OCI-LY1 (cell line): ENCODE results near the gene USP14.
A peak's percentile ranks its signal among the peaks of the same experiment; 100 is the strongest.

ENCODE experiments used
- H2AFZ ChIP-seq: fragments of 200-600 bp; sonication (generic), shearing (Covaris generic); 2 replicates; pipeline ENCODE4 v1.6.0; 2014; ENCODE audit warnings: antibody characterized with exemption, mild to moderate bottlenecking, low read length
- H3F3A ChIP-seq: fragments of 200-600 bp; sonication (generic), shearing (Covaris generic); 2 replicates; pipeline ENCODE4 v1.6.0; 2014; ENCODE audit warnings: mild to moderate bottlenecking, antibody characterized with exemption, low read length, moderate library complexity; ENCODE audit not compliant: insufficient read depth
- H3K27ac ChIP-seq: fragments of 200-600 bp; sonication (generic); 2 replicates; pipeline ENCODE4 v1.5.1; 2014; ENCODE audit warnings: low read length, mixed run types, mild to moderate bottlenecking, low read depth; ENCODE audit not compliant: poor library complexity, severe bottlenecking
- H3K27me3 ChIP-seq: fragments of 200-600 bp; sonication (generic); 2 replicates; pipeline ENCODE4 v1.6.0; 2014; ENCODE audit warnings: antibody characterized with exemption, mild to moderate bottlenecking, low read length, moderate library complexity; ENCODE audit not compliant: insufficient read depth
- H3K36me3 ChIP-seq: fragments of 200-600 bp; sonication (generic); 2 replicates; pipeline ENCODE4 v1.6.1; 2014; ENCODE audit warnings: mild to moderate bottlenecking, antibody characterized with exemption, low read length, moderate library complexity, mixed read lengths; ENCODE audit not compliant: insufficient read depth
- H3K4me1 ChIP-seq: fragments of 200-600 bp; sonication (generic); 2 replicates; pipeline ENCODE4 v1.5.1; 2014; ENCODE audit warnings: mild to moderate bottlenecking, low read length, moderate library complexity; ENCODE audit not compliant: insufficient read depth, severe bottlenecking
- H3K4me2 ChIP-seq: fragments of 200-600 bp; sonication (generic), shearing (Covaris generic); 2 replicates; pipeline ENCODE4 v1.6.1; 2014; ENCODE audit warnings: low read length
- H3K4me3 ChIP-seq: fragments of 200-600 bp; sonication (generic); 2 replicates; pipeline ENCODE4 v1.5.1; 2014; ENCODE audit warnings: low read length, low read depth, mild to moderate bottlenecking, mixed read lengths; ENCODE audit not compliant: poor library complexity, severe bottlenecking
- H3K79me2 ChIP-seq: fragments of 200-600 bp; shearing (Covaris generic); 2 replicates; pipeline ENCODE4 v1.6.1; 2016; ENCODE audit warnings: mixed run types, low read length, mixed read lengths; ENCODE audit not compliant: insufficient read depth
- H3K9ac ChIP-seq: fragments of 200-600 bp; sonication (generic), shearing (Covaris generic); 2 replicates; pipeline ENCODE4 v1.6.1; 2014; ENCODE audit warnings: mild to moderate bottlenecking, low read length, mixed read lengths
- H3K9me2 ChIP-seq: fragments of 200-600 bp; sonication (generic), shearing (Covaris generic); 2 replicates; pipeline ENCODE4 v1.6.1; 2014; ENCODE audit warnings: low read depth, mild to moderate bottlenecking, low read length, mixed read lengths
- H3K9me3 ChIP-seq: fragments of 200-600 bp; shearing (Covaris generic); 2 replicates; pipeline ENCODE4 v1.6.1; 2014; ENCODE audit warnings: low read length, mixed read lengths
- H4K20me1 ChIP-seq: fragments of 200-600 bp; sonication (generic), shearing (Covaris generic); 2 replicates; pipeline ENCODE4 v1.6.0; 2016; ENCODE audit warnings: mild to moderate bottlenecking, low read length; ENCODE audit not compliant: insufficient read depth
- CTCF ChIP-seq: fragments of 200-600 bp; sonication (generic), shearing (Covaris generic); IDR thresholded peaks from 2 replicates; pipeline ENCODE4 v1.5.1; 2017; ENCODE audit warnings: mild to moderate bottlenecking, antibody characterized with exemption, low read length, moderate library complexity, mixed read lengths
- EZH2 ChIP-seq: fragments of 200-600 bp; sonication (generic), shearing (Covaris generic); IDR thresholded peaks from 2 replicates; pipeline ENCODE4 v1.8.0; 2017; ENCODE audit warnings: borderline replicate concordance, mixed run types, mild to moderate bottlenecking, antibody characterized with exemption, low read length, moderate library complexity, mixed read lengths

USP14 gene

GRCh38 chr18:160831-161570, 2.6 kb downstream of the USP14 start:
- Histone ChIP-seq H3K9ac (no peak overlapping the region), H3K4me2 (peak overlapping the region; percentile 66; the same call in 1 of the 2 replicates), H3K27ac (no peak overlapping the region), H3K79me2 (peaks cover 50% of the 10 kb centered on the region), H3K27me3 (no peaks in the 10 kb centered on the region), H3K9me3 (no peaks in the 10 kb centered on the region), H3K9me2 (no peaks in the 10 kb centered on the region), H4K20me1 (no peaks in the 10 kb centered on the region), H2AFZ (no peak overlapping the region), H3F3A (no peaks in the 10 kb centered on the region), H3K4me3 (no peak overlapping the region), H3K4me1 (peaks cover 18% of the 10 kb centered on the region), H3K36me3 (peaks cover 26% of the 10 kb centered on the region)
- TF ChIP-seq EZH2, result no peak
- TF ChIP-seq CTCF, result no peak

GRCh38 chr18:172361-172760, 14.0 kb downstream of the USP14 start:
- peaks cover 25% of the 10 kb centered on the region for H3K36me3 ChIP-seq

GRCh38 chr18:179499-179898, 21.1 kb downstream of the USP14 start:
- no peak overlapping the region for H3K9ac ChIP-seq
- H3K9me2 ChIP-seq, result no peaks in the 10 kb centered on the region
- H2AFZ ChIP-seq, result no peak overlapping the region
- no peaks in the 10 kb centered on the region for H3F3A ChIP-seq
- H3K27me3 ChIP-seq, result no peaks in the 10 kb centered on the region
- TF ChIP-seq EZH2 (no peak), CTCF (no peak)
- H3K4me2 ChIP-seq, result no peak overlapping the region
- H3K36me3 ChIP-seq, result peaks cover 33% of the 10 kb centered on the region
- H3K4me3 ChIP-seq, result no peak overlapping the region
- no peaks in the 10 kb centered on the region; the same call in 1 of the 2 replicates for H3K79me2 ChIP-seq
- H3K4me1 ChIP-seq, result no peaks in the 10 kb centered on the region
- H3K9me3 ChIP-seq, result no peaks in the 10 kb centered on the region
- no peaks in the 10 kb centered on the region for H4K20me1 ChIP-seq
- no peak overlapping the region for H3K27ac ChIP-seq

More at GRCh38 chr18:172361-172760, 14.0 kb downstream of the USP14 start:
- no peaks in the 10 kb centered on the region for H4K20me1 ChIP-seq
- H3K79me2 ChIP-seq, result no peaks in the 10 kb centered on the region; the same call in 1 of the 2 replicates
- H3K4me2 ChIP-seq, result no peak overlapping the region
- H3K27ac ChIP-seq, result no peak overlapping the region
- H3F3A ChIP-seq, result no peaks in the 10 kb centered on the region
- H3K4me3 ChIP-seq, result no peak overlapping the region
- TF ChIP-seq CTCF (no peak), EZH2 (no peak)
- H2AFZ ChIP-seq, result no peak overlapping the region
- no peak overlapping the region for H3K9ac ChIP-seq
- H3K9me2 ChIP-seq, result no peaks in the 10 kb centered on the region
- no peaks in the 10 kb centered on the region for H3K27me3 ChIP-seq
- H3K9me3 ChIP-seq, result no peaks in the 10 kb centered on the region
- H3K4me1 ChIP-seq, result no peaks in the 10 kb centered on the region
